OCI-LY3 (cell line): Measurements from ENCODE around the gene PSMG2.

Source experiments
- H2AFZ ChIP-seq: fragments of 200-600, 300-600 bp; shearing (Covaris generic); 2 replicates; pipeline ENCODE4 v1.6.0; 2014; ENCODE audit warnings: antibody characterized with exemption, low read depth, low read length
- H3K27ac ChIP-seq: fragments of 200-600, 300-600 bp; sonication (generic); 2 replicates; pipeline ENCODE4 v1.5.1; 2014; ENCODE audit warnings: mild to moderate bottlenecking, low read length, moderate library complexity, mixed read lengths
- H3K27me3 ChIP-seq: fragments of 200-600, 300-600 bp; sonication (generic); 2 replicates; pipeline ENCODE4 v1.6.1; 2014; ENCODE audit warnings: low read depth, low read length, mixed read lengths
- H3K36me3 ChIP-seq: fragments of 200-600, 300-600 bp; sonication (generic); replicated peaks from 2 replicates; pipeline ENCODE3; 2014; ENCODE audit warnings: low read depth, low read length, mixed read lengths
- H3K4me1 ChIP-seq: fragments of 300-600, 200-600 bp; sonication (generic); 2 replicates; pipeline ENCODE4 v1.6.1; 2014; ENCODE audit warnings: low read length, mixed read lengths
- H3K4me2 ChIP-seq: fragments of 200-600, 300-600 bp; sonication (generic); 2 replicates; pipeline ENCODE4 v1.6.1; 2014; ENCODE audit warnings: low read length, mixed read lengths
- H3K4me3 ChIP-seq: fragments of 300-600, 200-600 bp; sonication (generic); 2 replicates; pipeline ENCODE4 v1.5.1; 2014; ENCODE audit warnings: antibody characterized with exemption, mild to moderate bottlenecking, low read length, moderate library complexity
- H3K79me2 ChIP-seq: fragments of 300-600, 200-600 bp; shearing (Covaris generic); 2 replicates; pipeline ENCODE4 v1.6.1; 2014; ENCODE audit warnings: mild to moderate bottlenecking, low read length, mixed read lengths
- H3K9ac ChIP-seq: fragments of 300-600, 200-600 bp; shearing (Covaris generic); 2 replicates; pipeline ENCODE4 v1.6.0; 2014; ENCODE audit warnings: mild to moderate bottlenecking, low read length, moderate library complexity
- H3K9me3 ChIP-seq: fragments of 200-600, 300-600 bp; shearing (Covaris generic); 2 replicates; pipeline ENCODE4 v1.6.1; 2014; ENCODE audit warnings: low read length, mixed read lengths; ENCODE audit not compliant: insufficient read depth
- H4K20me1 ChIP-seq: fragments of 200-600, 300-600 bp; sonication (generic); 2 replicates; pipeline ENCODE4 v1.6.1; 2016; ENCODE audit warnings: low read length, mixed read lengths; ENCODE audit not compliant: insufficient read depth
- EZH2phosphoT487 ChIP-seq: fragments of 200-600 bp; shearing (Covaris generic); IDR thresholded peaks from 2 replicates; pipeline ENCODE4 v1.6.1; 2018; ENCODE audit warnings: antibody characterized with exemption, mixed run types, low read depth
- TF ChIP-seq, protein P1 (sequence below): fragments of 200-600, 300-600 bp; sonication (generic); IDR thresholded peaks from 2 replicates; pipeline ENCODE4 v1.5.1; 2014; ENCODE audit warnings: antibody characterized with exemption, low read length, low read depth

PSMG2 gene

GRCh38 chr18:12737243-12737902 is 34.5 kb downstream of the PSMG2 start:
- H3K4me3 ChIP-seq, result no peak overlapping the region
- H3K4me2 ChIP-seq, result no peak overlapping the region
- H3K27ac ChIP-seq, result no peak overlapping the region
- no peaks in the 10 kb centered on the region for H3K4me1 ChIP-seq
- H3K9ac ChIP-seq, result no peak overlapping the region
- no peaks in the 10 kb centered on the region for H3K27me3 ChIP-seq
- H4K20me1 ChIP-seq, result no peaks in the 10 kb centered on the region
- no peaks in the 10 kb centered on the region for H3K36me3 ChIP-seq
- H2AFZ ChIP-seq, result no peak overlapping the region
- TF ChIP-seq EZH2phosphoT487, result no peak
- TF ChIP-seq, protein P1, sequence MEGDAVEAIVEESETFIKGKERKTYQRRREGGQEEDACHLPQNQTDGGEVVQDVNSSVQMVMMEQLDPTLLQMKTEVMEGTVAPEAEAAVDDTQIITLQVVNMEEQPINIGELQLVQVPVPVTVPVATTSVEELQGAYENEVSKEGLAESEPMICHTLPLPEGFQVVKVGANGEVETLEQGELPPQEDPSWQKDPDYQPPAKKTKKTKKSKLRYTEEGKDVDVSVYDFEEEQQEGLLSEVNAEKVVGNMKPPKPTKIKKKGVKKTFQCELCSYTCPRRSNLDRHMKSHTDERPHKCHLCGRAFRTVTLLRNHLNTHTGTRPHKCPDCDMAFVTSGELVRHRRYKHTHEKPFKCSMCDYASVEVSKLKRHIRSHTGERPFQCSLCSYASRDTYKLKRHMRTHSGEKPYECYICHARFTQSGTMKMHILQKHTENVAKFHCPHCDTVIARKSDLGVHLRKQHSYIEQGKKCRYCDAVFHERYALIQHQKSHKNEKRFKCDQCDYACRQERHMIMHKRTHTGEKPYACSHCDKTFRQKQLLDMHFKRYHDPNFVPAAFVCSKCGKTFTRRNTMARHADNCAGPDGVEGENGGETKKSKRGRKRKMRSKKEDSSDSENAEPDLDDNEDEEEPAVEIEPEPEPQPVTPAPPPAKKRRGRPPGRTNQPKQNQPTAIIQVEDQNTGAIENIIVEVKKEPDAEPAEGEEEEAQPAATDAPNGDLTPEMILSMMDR, result no peak
- no peaks in the 10 kb centered on the region for H3K79me2 ChIP-seq
- H3K9me3 ChIP-seq, result no peaks in the 10 kb centered on the region

- Histone ChIP-seq H3K27ac (no peak overlapping the region), H3K9ac (no peak overlapping the region), H3K4me2 (no peak overlapping the region), H3K36me3 (no peaks in the 10 kb centered on the region), H3K4me1 (no peaks in the 10 kb centered on the region), H4K20me1 (no peaks in the 10 kb centered on the region), H3K79me2 (no peaks in the 10 kb centered on the region), H2AFZ (no peak overlapping the region), H3K9me3 (no peaks in the 10 kb centered on the region), H3K4me3 (no peak overlapping the region), H3K27me3 (no peaks in the 10 kb centered on the region)
- TF ChIP-seq EZH2phosphoT487, result no peak
- TF ChIP-seq, protein P1, result no peak
Measured at GRCh38 chr18:12741351-12741750, 38.5 kb downstream of the PSMG2 start.

- Histone ChIP-seq H3K4me3 (no peak overlapping the region), H3K4me2 (no peak overlapping the region), H2AFZ (no peak overlapping the region), H4K20me1 (no peaks in the 10 kb centered on the region), H3K9me3 (no peaks in the 10 kb centered on the region), H3K36me3 (no peaks in the 10 kb centered on the region), H3K27ac (no peak overlapping the region), H3K4me1 (no peaks in the 10 kb centered on the region), H3K27me3 (no peaks in the 10 kb centered on the region), H3K79me2 (no peaks in the 10 kb centered on the region), H3K9ac (no peak overlapping the region)
- TF ChIP-seq, protein P1, result no peak
- no peak for TF ChIP-seq EZH2phosphoT487
Measured at GRCh38 chr18:12742453-12742852, 39.6 kb downstream of the PSMG2 start.

DNA sequence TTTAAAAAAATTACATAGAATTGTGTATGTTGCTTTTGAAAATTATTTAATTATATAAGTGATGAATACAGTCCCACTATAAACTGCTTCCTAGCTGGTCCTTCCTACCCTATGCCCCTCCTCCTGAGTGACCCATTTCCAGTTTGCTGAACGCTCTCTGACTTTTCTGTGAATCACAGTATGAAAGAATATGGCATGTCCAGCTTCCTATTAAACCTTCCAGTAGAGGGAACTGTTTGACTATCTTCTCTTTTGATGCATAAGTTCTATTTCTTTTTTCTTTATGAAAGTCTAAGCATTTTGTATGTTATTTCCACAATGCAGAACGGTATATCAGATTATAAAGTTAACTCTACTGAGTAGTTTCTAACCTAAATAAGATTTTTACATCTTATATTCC is 41.3 kb downstream of the PSMG2 start:
- TF ChIP-seq, protein P1, result peak; percentile 78
- no peak for TF ChIP-seq EZH2phosphoT487
- Histone ChIP-seq H3K4me2 (no peak overlapping the region), H3K36me3 (no peaks in the 10 kb centered on the region), H3K79me2 (no peaks in the 10 kb centered on the region), H3K4me3 (no peak overlapping the region), H3K9ac (no peak overlapping the region), H3K27ac (no peak overlapping the region), H2AFZ (no peak overlapping the region), H4K20me1 (no peaks in the 10 kb centered on the region), H3K4me1 (no peaks in the 10 kb centered on the region), H3K27me3 (no peaks in the 10 kb centered on the region), H3K9me3 (no peaks in the 10 kb centered on the region)
